ENCODE measurements around the gene ANGPTL2. TPM values are rescaled to one million over a fixed set of nuclear protein-coding genes. Genes with fewer than 3 reads are reported as not detected.

ANGPTL2 gene
- total RNA-seq, 2 donors from 2014 or later, result 2.7 to 15.1 TPM

GRCh38 chr9:127140181-127140580 lies 17.7 kb upstream of the ANGPTL2 start:
- Histone ChIP-seq H3K4me3 (no peak overlapping the region), H3K27me3 (no peaks in the 10 kb centered on the region), H3K27ac (no peak overlapping the region), H3K9me3 (no peaks in the 10 kb centered on the region), H3K4me1 (no peaks in the 10 kb centered on the region), H3K9ac (ENCODE audit: low read depth in 2 of 2, low read length in 2 of 2) (no peak overlapping the region), H3K36me3 (no peaks in the 10 kb centered on the region)
- TF ChIP-seq CTCF (IDR thresholded peaks at IDR 0.05), result no peak
- intact Hi-C loops (cut with DNase I), result no loop called here
- peak; percentile 9 for DNase-seq

- H3K9me3 ChIP-seq, result no peaks in the 10 kb centered on the region
- peak; percentile 14 for DNase-seq
- H3K27ac ChIP-seq, result no peak overlapping the region
- intact Hi-C loops (cut with DNase I), result no loop called here
- no peak overlapping the region for H3K9ac ChIP-seq (ENCODE audit: low read depth in 2 of 2, low read length in 2 of 2)
- TF ChIP-seq CTCF (IDR thresholded peaks at IDR 0.05), result no peak
- no peak overlapping the region for H3K4me3 ChIP-seq
- no peaks in the 10 kb centered on the region for H3K27me3 ChIP-seq
- no peaks in the 10 kb centered on the region for H3K36me3 ChIP-seq
- H3K4me1 ChIP-seq, result no peaks in the 10 kb centered on the region
Measured at GRCh38 chr9:127139775-127140174, 17.3 kb upstream of the ANGPTL2 start.

DNA sequence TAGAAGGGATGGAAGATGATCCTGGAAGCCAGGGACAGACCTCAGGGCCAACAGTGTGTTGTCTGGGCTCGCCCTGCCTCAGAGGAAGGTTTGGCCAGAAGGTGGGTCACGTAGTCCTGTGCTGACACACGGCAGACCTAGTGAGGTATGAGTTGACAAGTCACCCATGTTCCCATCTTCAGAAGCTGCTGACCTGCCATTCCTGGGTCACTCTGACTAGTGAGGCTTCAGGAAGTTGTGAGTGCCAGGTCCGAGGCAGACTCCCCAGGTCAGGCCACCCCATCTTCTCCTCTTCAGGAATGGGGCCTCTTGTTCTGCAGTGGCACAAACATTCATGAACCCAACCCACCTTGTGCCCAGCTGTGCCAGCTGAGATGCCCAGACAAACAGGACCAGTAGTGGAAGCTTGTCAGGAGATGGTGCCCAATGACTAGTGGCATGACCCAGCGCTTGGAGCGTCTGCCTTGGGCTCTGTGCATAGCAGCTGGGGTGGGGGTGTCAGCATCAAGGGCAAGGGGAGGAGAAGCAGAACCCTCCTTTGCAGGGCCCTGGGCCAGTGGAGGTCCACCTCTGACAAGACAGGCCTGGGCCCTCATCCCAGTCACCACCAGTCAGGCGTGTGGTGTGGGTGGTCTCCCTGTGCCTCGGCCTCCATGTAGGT lies 16.8 kb upstream of the ANGPTL2 start:
- TF ChIP-seq CTCF (IDR thresholded peaks at IDR 0.05), result no peak
- DNase-seq, result peak; percentile 12
- intact Hi-C loops (cut with DNase I), result no loop called here
- H3K9ac ChIP-seq (ENCODE audit: low read depth in 2 of 2, low read length in 2 of 2), result no peak overlapping the region
- no peak overlapping the region for H3K4me3 ChIP-seq
- H3K9me3 ChIP-seq, result no peaks in the 10 kb centered on the region
- H3K27me3 ChIP-seq, result no peaks in the 10 kb centered on the region
- no peaks in the 10 kb centered on the region for H3K4me1 ChIP-seq
- H3K27ac ChIP-seq, result no peak overlapping the region
- H3K36me3 ChIP-seq, result no peaks in the 10 kb centered on the region

GRCh38 chr9:127138444-127138843 lies 16.0 kb upstream of the ANGPTL2 start:
- intact Hi-C loops (cut with DNase I), result no loop called here
- Histone ChIP-seq H3K9ac (ENCODE audit: low read depth in 2 of 2, low read length in 2 of 2) (no peak overlapping the region), H3K4me1 (no peaks in the 10 kb centered on the region), H3K27ac (no peak overlapping the region), H3K4me3 (no peak overlapping the region), H3K36me3 (no peaks in the 10 kb centered on the region), H3K27me3 (no peaks in the 10 kb centered on the region), H3K9me3 (no peaks in the 10 kb centered on the region)
- no peak for DNase-seq
- no peak for TF ChIP-seq CTCF (IDR thresholded peaks at IDR 0.05)

GRCh38 chr9:127137640-127138360 lies 15.4 kb upstream of the ANGPTL2 start:
- H3K4me1 ChIP-seq, result no peaks in the 10 kb centered on the region
- no peaks in the 10 kb centered on the region for H3K9me3 ChIP-seq
- intact Hi-C loops (cut with DNase I), result no loop called here
- DNase-seq, result no peak
- H3K36me3 ChIP-seq, result no peaks in the 10 kb centered on the region
- H3K27me3 ChIP-seq, result no peaks in the 10 kb centered on the region
- TF ChIP-seq CTCF (IDR thresholded peaks at IDR 0.05), result no peak
- no peak overlapping the region for H3K27ac ChIP-seq
- H3K4me3 ChIP-seq, result no peak overlapping the region
- no peak overlapping the region for H3K9ac ChIP-seq (ENCODE audit: low read depth in 2 of 2, low read length in 2 of 2)

Measured in colonic mucosa (tissue), 4 donors.